K562 (cell line): ENCODE measurements around the gene IFI27L2. TPM values are rescaled to one million over a fixed set of nuclear protein-coding genes. Genes with fewer than 3 reads are reported as not detected.
A peak's percentile ranks its signal among the peaks of the same experiment; 100 is the strongest.

Experiments used
- polyA plus RNA-seq, 8 experiments: library from polyadenylated mRNA; depleted of rRNA in 4 of 8; stranded (reverse) in 5 of 8; unstranded in 3 of 8; fragments of >200 nt; fragmentation: Nextera tagmentation in 2 of 8; fragmentation: Illumina TruSeq in 1 of 8; extraction: Ambion mirVana in 2 of 8; extraction: Trizol in 1 of 8; gene quantifications; 2 replicates each; pipeline versions ENCODE4 v1.2.1 to v1.2.3, GENCODE V29; 2011 to 2014; ENCODE audit warnings: inconsistent platforms in 1 of 8, missing spikeins in 1 of 8
- total RNA-seq, 7 experiments: library from RNA; depleted of rRNA in 6 of 7; stranded (reverse); fragments of >200 nt in 6 of 7; fragmentation: Illumina TruSeq in 2 of 7; extraction: Trizol in 2 of 7; gene quantifications; 2 replicates each; pipeline versions ENCODE4 v1.2.1 to v1.2.3, GENCODE V29; 2011 to 2021; ENCODE audit warnings: low replicate concordance in 1 of 7
- TF ChIP-seq, protein P1 (sequence below), 3 experiments: fragments of 200-800 bp in 1 of 3; fragments of 250-450 bp in 1 of 3; fragments of 450-650 bp in 1 of 3; sonication (Bioruptor Pico) in 1 of 3; sonication (Bioruptor generic) in 1 of 3; formaldehyde crosslinking in 1 of 3; IDR thresholded peaks; 2 replicates each; pipeline versions ENCODE4 v1.6.1 to v1.8.0; 2016 to 2022; ENCODE audit warnings: mild to moderate bottlenecking in 2 of 3, missing genetic modification characterization in 2 of 3, missing compliant biosample characterization in 1 of 3, moderate library complexity in 1 of 3
- TF ChIP-seq, protein P2 (sequence below): fragments of 250-450 bp; sonication (Bioruptor Pico); IDR thresholded peaks from 2 replicates; pipeline ENCODE4 v1.8.0; 2022; ENCODE audit warnings: moderate library complexity, mild to moderate bottlenecking, inconsistent platforms

IFI27L2 gene
- total and polyA plus RNA-seq, 9 of the 15 experiments (the other 6 are each of a cell fraction or from before 2014, with no cell fraction given): 1.0 to 9.3 (median 4.1) TPM

GRCh38 chr14:94080621-94081385 lies 48.6 kb downstream of the IFI27L2 start, which contains the start of the genes DDX24 and IFI27L1 (continued):
- TF ChIP-seq, protein P1, sequence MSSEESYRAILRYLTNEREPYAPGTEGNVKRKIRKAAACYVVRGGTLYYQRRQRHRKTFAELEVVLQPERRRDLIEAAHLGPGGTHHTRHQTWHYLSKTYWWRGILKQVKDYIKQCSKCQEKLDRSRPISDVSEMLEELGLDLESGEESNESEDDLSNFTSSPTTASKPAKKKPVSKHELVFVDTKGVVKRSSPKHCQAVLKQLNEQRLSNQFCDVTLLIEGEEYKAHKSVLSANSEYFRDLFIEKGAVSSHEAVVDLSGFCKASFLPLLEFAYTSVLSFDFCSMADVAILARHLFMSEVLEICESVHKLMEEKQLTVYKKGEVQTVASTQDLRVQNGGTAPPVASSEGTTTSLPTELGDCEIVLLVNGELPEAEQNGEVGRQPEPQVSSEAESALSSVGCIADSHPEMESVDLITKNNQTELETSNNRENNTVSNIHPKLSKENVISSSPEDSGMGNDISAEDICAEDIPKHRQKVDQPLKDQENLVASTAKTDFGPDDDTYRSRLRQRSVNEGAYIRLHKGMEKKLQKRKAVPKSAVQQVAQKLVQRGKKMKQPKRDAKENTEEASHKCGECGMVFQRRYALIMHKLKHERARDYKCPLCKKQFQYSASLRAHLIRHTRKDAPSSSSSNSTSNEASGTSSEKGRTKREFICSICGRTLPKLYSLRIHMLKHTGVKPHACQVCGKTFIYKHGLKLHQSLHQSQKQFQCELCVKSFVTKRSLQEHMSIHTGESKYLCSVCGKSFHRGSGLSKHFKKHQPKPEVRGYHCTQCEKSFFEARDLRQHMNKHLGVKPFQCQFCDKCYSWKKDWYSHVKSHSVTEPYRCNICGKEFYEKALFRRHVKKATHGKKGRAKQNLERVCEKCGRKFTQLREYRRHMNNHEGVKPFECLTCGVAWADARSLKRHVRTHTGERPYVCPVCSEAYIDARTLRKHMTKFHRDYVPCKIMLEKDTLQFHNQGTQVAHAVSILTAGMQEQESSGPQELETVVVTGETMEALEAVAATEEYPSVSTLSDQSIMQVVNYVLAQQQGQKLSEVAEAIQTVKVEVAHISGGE (CRISPR knock-in tag; IDR thresholded peaks at IDR 0.05): 0 out of 6 replicates have a peak, but pooled peaks of 1 of the 3 experiments have one; percentile 24
- TF ChIP-seq, protein P2, sequence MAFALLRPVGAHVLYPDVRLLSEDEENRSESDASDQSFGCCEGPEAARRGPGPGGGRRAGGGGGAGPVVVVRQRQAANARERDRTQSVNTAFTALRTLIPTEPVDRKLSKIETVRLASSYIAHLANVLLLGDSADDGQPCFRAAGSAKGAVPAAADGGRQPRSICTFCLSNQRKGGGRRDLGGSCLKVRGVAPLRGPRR (CRISPR knock-in tag): no peak
- TF ChIP-seq, all 486 proteins: peak for 65
